ES-I3 (cell line): ENCODE data around the gene NPFFR1.

Experiments used
- H3K36me3 ChIP-seq: 2 replicates; pipeline ENCODE4 v1.6.1; 2013; ENCODE audit warnings: mild to moderate bottlenecking, low read length, control low read depth, moderate library complexity; ENCODE audit not compliant: insufficient read depth
- H3K4me1 ChIP-seq: 2 replicates; pipeline ENCODE4 v1.6.1; 2013; ENCODE audit warnings: mild to moderate bottlenecking, control low read depth, low read length; ENCODE audit not compliant: insufficient read depth
- H3K9ac ChIP-seq: 2 replicates; pipeline ENCODE4 v1.6.1; 2013; ENCODE audit warnings: low read depth, mild to moderate bottlenecking, low read length, moderate library complexity
- H3K9me3 ChIP-seq: 2 replicates; pipeline ENCODE4 v1.6.1; 2013; ENCODE audit warnings: mild to moderate bottlenecking, low read length, moderate library complexity; ENCODE audit not compliant: control insufficient read depth, insufficient read depth

The NPFFR1 gene

GRCh38 chr10:70306181-70306705 is 22.4 kb upstream of the NPFFR1 start:
- Histone ChIP-seq H3K9ac (no peak overlapping the region), H3K9me3 (no peaks in the 10 kb centered on the region), H3K4me1 (no peaks in the 10 kb centered on the region), H3K36me3 (no peaks in the 10 kb centered on the region; the same call in 1 of the 2 replicates)

GRCh38 chr10:70303730-70304129 is 19.9 kb upstream of the NPFFR1 start:
- no peaks in the 10 kb centered on the region for H3K4me1 ChIP-seq
- H3K9me3 ChIP-seq: no peaks in the 10 kb centered on the region
- no peak overlapping the region for H3K9ac ChIP-seq
- no peaks in the 10 kb centered on the region; the same call in 1 of the 2 replicates for H3K36me3 ChIP-seq

GRCh38 chr10:70302292-70302691 is 18.5 kb upstream of the NPFFR1 start:
- H3K4me1 ChIP-seq: no peaks in the 10 kb centered on the region
- H3K9me3 ChIP-seq: no peaks in the 10 kb centered on the region
- no peaks in the 10 kb centered on the region; the same call in 1 of the 2 replicates for H3K36me3 ChIP-seq
- H3K9ac ChIP-seq: no peak overlapping the region

GRCh38 chr10:70300908-70301597 is 17.2 kb upstream of the NPFFR1 start:
- Histone ChIP-seq H3K9ac (no peak overlapping the region), H3K4me1 (no peaks in the 10 kb centered on the region)

GRCh38 chr10:70300461-70300860 is 16.7 kb upstream of the NPFFR1 start:
- Histone ChIP-seq H3K36me3 (no peaks in the 10 kb centered on the region), H3K9ac (no peak overlapping the region), H3K9me3 (no peaks in the 10 kb centered on the region), H3K4me1 (no peaks in the 10 kb centered on the region)

More at GRCh38 chr10:70300908-70301597, 17.2 kb upstream of the NPFFR1 start:
- Histone ChIP-seq H3K36me3 (no peaks in the 10 kb centered on the region), H3K9me3 (no peaks in the 10 kb centered on the region)

GRCh38 chr10:70299876-70300275 is 16.1 kb upstream of the NPFFR1 start:
- no peaks in the 10 kb centered on the region for H3K36me3 ChIP-seq
- H3K4me1 ChIP-seq: no peaks in the 10 kb centered on the region
- H3K9me3 ChIP-seq: no peaks in the 10 kb centered on the region
- no peak overlapping the region for H3K9ac ChIP-seq

GRCh38 chr10:70298393-70298792 is 14.6 kb upstream of the NPFFR1 start:
- Histone ChIP-seq H3K4me1 (no peaks in the 10 kb centered on the region), H3K36me3 (no peaks in the 10 kb centered on the region), H3K9me3 (no peaks in the 10 kb centered on the region), H3K9ac (no peak overlapping the region)

GRCh38 chr10:70297224-70297623 is 13.4 kb upstream of the NPFFR1 start:
- no peaks in the 10 kb centered on the region for H3K9me3 ChIP-seq
- H3K9ac ChIP-seq: no peak overlapping the region
- H3K36me3 ChIP-seq: no peaks in the 10 kb centered on the region
- no peaks in the 10 kb centered on the region for H3K4me1 ChIP-seq

- Histone ChIP-seq H3K9ac (no peak overlapping the region), H3K9me3 (no peaks in the 10 kb centered on the region), H3K36me3 (no peaks in the 10 kb centered on the region), H3K4me1 (no peaks in the 10 kb centered on the region)
Measured at GRCh38 chr10:70296406-70296899, 12.6 kb upstream of the NPFFR1 start.

GRCh38 chr10:70295926-70296325 is 12.1 kb upstream of the NPFFR1 start:
- Histone ChIP-seq H3K36me3 (no peaks in the 10 kb centered on the region), H3K9ac (no peak overlapping the region), H3K9me3 (no peaks in the 10 kb centered on the region), H3K4me1 (no peaks in the 10 kb centered on the region)

GRCh38 chr10:70295321-70295720 is 11.5 kb upstream of the NPFFR1 start:
- H3K9me3 ChIP-seq: no peaks in the 10 kb centered on the region
- no peaks in the 10 kb centered on the region for H3K36me3 ChIP-seq
- H3K9ac ChIP-seq: no peak overlapping the region
- no peaks in the 10 kb centered on the region for H3K4me1 ChIP-seq

GRCh38 chr10:70293169-70293843 is 9.5 kb upstream of the NPFFR1 start:
- no peaks in the 10 kb centered on the region for H3K4me1 ChIP-seq
- no peaks in the 10 kb centered on the region for H3K9me3 ChIP-seq
- no peak overlapping the region for H3K9ac ChIP-seq
- H3K36me3 ChIP-seq: no peaks in the 10 kb centered on the region

GRCh38 chr10:70292004-70292403 is 8.2 kb upstream of the NPFFR1 start:
- no peaks in the 10 kb centered on the region for H3K36me3 ChIP-seq
- H3K9ac ChIP-seq: no peak overlapping the region
- H3K9me3 ChIP-seq: no peaks in the 10 kb centered on the region
- H3K4me1 ChIP-seq: no peaks in the 10 kb centered on the region

GRCh38 chr10:70289739-70290138 is 5.9 kb upstream of the NPFFR1 start:
- no peaks in the 10 kb centered on the region for H3K4me1 ChIP-seq
- H3K36me3 ChIP-seq: no peaks in the 10 kb centered on the region
- H3K9me3 ChIP-seq: no peaks in the 10 kb centered on the region

GRCh38 chr10:70286616-70287015 is 2.8 kb upstream of the NPFFR1 start:
- Histone ChIP-seq H3K9me3 (no peaks in the 10 kb centered on the region), H3K4me1 (no peaks in the 10 kb centered on the region), H3K9ac (no peak overlapping the region)

More at GRCh38 chr10:70289739-70290138, 5.9 kb upstream of the NPFFR1 start:
- H3K9ac ChIP-seq: no peak overlapping the region

More at GRCh38 chr10:70286616-70287015, 2.8 kb upstream of the NPFFR1 start:
- no peaks in the 10 kb centered on the region for H3K36me3 ChIP-seq
